PC-3 (cell line): ENCODE measurements around the gene ASH1L. TPM values are rescaled to one million over a fixed set of nuclear protein-coding genes. Genes with fewer than 3 reads are reported as not detected.

ENCODE experiments used
- ATAC-seq: fragments of 200-7000 bp; cut with Tn5 transposase; 2 replicates; pipeline ENCODE4 v1.9.1; 2020; ENCODE audit warnings: mild to moderate bottlenecking, moderate library complexity
- BruUV-seq: library from RNA; stranded (reverse); fragments of 400-500 nt; replicated peaks from 2 replicates; lab custom pipeline; 2021; lab: Mats Ljungman, UMichigan
- CTCF ChIA-PET: fragments of 300-600 bp; sonication (Branson Sonifier 250); formaldehyde crosslinking; loops from one replicate; lab custom pipeline; 2022; ENCODE audit warnings: antibody characterized with exemption; lab: Charles Lee
- POLR2A ChIA-PET: fragments of 300-600 bp; sonication (Branson Sonifier 250); formaldehyde crosslinking; loops from one replicate; lab custom pipeline; 2022; ENCODE audit warnings: antibody characterized with exemption; ENCODE audit not compliant: unreplicated experiment; lab: Charles Lee
- DNase-seq: peaks from one replicate; pipeline ENCODE4 v3.0.0-alpha.2; 2015
- H2AFZ ChIP-seq: fragments of 300-600 bp; sonication (generic); 2 replicates; pipeline ENCODE4 v1.6.0; 2016; ENCODE audit warnings: antibody characterized with exemption, low read length
- H3F3A ChIP-seq: fragments of 300-600 bp; sonication (generic); one replicate; pipeline ENCODE4 v1.6.0; 2017; ENCODE audit warnings: antibody characterized with exemption, low read length, control low read depth, mild to moderate bottlenecking; ENCODE audit not compliant: unreplicated experiment
- H3K27ac ChIP-seq: fragments of 300-600 bp; sonication (generic); 2 replicates; pipeline ENCODE4 v1.5.1; 2016; ENCODE audit warnings: mild to moderate bottlenecking, low read length
- H3K27me3 ChIP-seq: fragments of 300-600 bp; sonication (generic); 2 replicates; pipeline ENCODE4 v1.6.1; 2016; ENCODE audit warnings: low read length, mixed read lengths
- H3K36me3 ChIP-seq: fragments of 300-600 bp; sonication (generic); 2 replicates; pipeline ENCODE4 v1.6.1; 2016; ENCODE audit warnings: low read depth, mixed run types, low read length, mixed read lengths
- H3K4me1 ChIP-seq: fragments of 300-600 bp; sonication (generic); 2 replicates; pipeline ENCODE4 v1.5.1; 2016; ENCODE audit warnings: low read length; ENCODE audit not compliant: insufficient read depth
- H3K4me2 ChIP-seq: fragments of 300-600 bp; sonication (generic); 2 replicates; pipeline ENCODE4 v1.6.0; 2016; ENCODE audit warnings: low read length
- H3K4me3 ChIP-seq: fragments of 300-600 bp; sonication (generic); 2 replicates; pipeline ENCODE4 v1.5.1; 2016; ENCODE audit warnings: mild to moderate bottlenecking, low read length, mixed read lengths
- H3K79me2 ChIP-seq: fragments of 300-600 bp; sonication (generic); 2 replicates; pipeline ENCODE4 v1.6.1; 2017; ENCODE audit warnings: low read length, mixed read lengths
- H3K9ac ChIP-seq: fragments of 300-600 bp; sonication (generic); 2 replicates; pipeline ENCODE4 v1.6.0; 2016; ENCODE audit warnings: mild to moderate bottlenecking, low read length
- H3K9me2 ChIP-seq: fragments of 300-600 bp; sonication (generic); replicated peaks from 2 replicates; pipeline ENCODE4 v1.6.1; 2016; ENCODE audit warnings: mixed run types, low read length, mixed read lengths
- H3K9me3 ChIP-seq: fragments of 300-600 bp; sonication (generic); 2 replicates; pipeline ENCODE4 v1.6.1; 2016; ENCODE audit warnings: low read length, mixed read lengths
- H4K20me1 ChIP-seq: fragments of 300-600 bp; sonication (generic); 2 replicates; pipeline ENCODE4 v1.6.1; 2016; ENCODE audit warnings: low read length, mixed read lengths
- CTCF ChIP-seq: fragments of 300-600 bp; sonication (generic); conservative IDR thresholded peaks from 2 replicates; pipeline ENCODE4 v1.5.1; 2017; ENCODE audit warnings: antibody characterized with exemption, low read depth, mild to moderate bottlenecking, low read length
- EZH2 ChIP-seq: fragments of 300-600 bp; sonication (generic); IDR thresholded peaks from one replicate; pipeline ENCODE4 v1.6.1; 2017; ENCODE audit warnings: antibody characterized with exemption, mild to moderate bottlenecking, low read length; ENCODE audit not compliant: unreplicated experiment
- EZH2phosphoT487 ChIP-seq: fragments of 300-600 bp; sonication (generic); IDR thresholded peaks from 2 replicates; pipeline ENCODE4 v1.6.1; 2018; ENCODE audit warnings: mild to moderate bottlenecking, antibody characterized with exemption, low read length, borderline replicate concordance
- intact Hi-C: fragments of 100-400 bp; cut with micrococcal nuclease; formaldehyde crosslinking; loops from 2 replicates; pipeline ENCODE4 v1.9.0; 2023
- total RNA-seq: library from RNA; depleted of rRNA; stranded (reverse); fragments of >200 nt; gene quantifications from 2 replicates; pipeline ENCODE4 v1.2.3, GENCODE V29; 2014

The ASH1L gene
- total RNA-seq, 1 experiment from 2014 or later: 27.6 TPM

GRCh38 chr1:155300553-155301329 is 261.9 kb downstream of the ASH1L start:
- H2AFZ ChIP-seq: no peak overlapping the region
- no peaks in the 10 kb centered on the region for H3K79me2 ChIP-seq
- H3K9ac ChIP-seq: no peak overlapping the region
- ChIA-PET POLR2A (no interaction called here), CTCF (interaction anchor here (0.6 kb wide), 1 partner anchor 177 kb away, joined by 3 read pairs; no protein-coding TSS in a partner anchor)
- H3K27me3 ChIP-seq: no peaks in the 10 kb centered on the region
- DNase-seq (no peak), ATAC-seq (no peak)
- no peaks in the 10 kb centered on the region for H4K20me1 ChIP-seq
- H3K4me3 ChIP-seq: no peak overlapping the region
- peaks cover under 1% of the 10 kb centered on the region; the same call in 1 of the 2 replicates for H3K4me1 ChIP-seq
- intact Hi-C loops: no loop called here
- TF ChIP-seq EZH2 (no peak), CTCF (no peak), EZH2phosphoT487 (no peak)
- no peak overlapping the region for H3K4me2 ChIP-seq
- H3K27ac ChIP-seq: no peak overlapping the region
- H3F3A ChIP-seq: no peaks in the 10 kb centered on the region
- H3K9me2 ChIP-seq: no peaks in the 10 kb centered on the region
- H3K9me3 ChIP-seq: no peaks in the 10 kb centered on the region
- no peaks in the 10 kb centered on the region for H3K36me3 ChIP-seq
- no TSS peak for BruUV-seq

- H4K20me1 ChIP-seq: no peaks in the 10 kb centered on the region
- TF ChIP-seq EZH2: no peak
- no peaks in the 10 kb centered on the region for H3K9me3 ChIP-seq
- H3F3A ChIP-seq: no peaks in the 10 kb centered on the region
- DNase-seq: no peak
- no peak overlapping the region for H2AFZ ChIP-seq
- intact Hi-C loops: no loop called here
- no peaks in the 10 kb centered on the region for H3K4me1 ChIP-seq
- no peak for ATAC-seq
- H3K4me3 ChIP-seq: no peak overlapping the region
- no peaks in the 10 kb centered on the region for H3K36me3 ChIP-seq
- no peak overlapping the region for H3K27ac ChIP-seq
- ChIA-PET POLR2A (no interaction called here), CTCF (interaction anchor here (0.5 to 0.6 kb wide), 2 partner anchors 56 to 177 kb away, joined by 3 read pairs; no protein-coding TSS in a partner anchor)
- no peaks in the 10 kb centered on the region for H3K9me2 ChIP-seq
- no peak overlapping the region for H3K9ac ChIP-seq
- H3K79me2 ChIP-seq: no peaks in the 10 kb centered on the region
- no peaks in the 10 kb centered on the region for H3K27me3 ChIP-seq
- H3K4me2 ChIP-seq: no peak overlapping the region
- BruUV-seq: no TSS peak
These were observed 262.6 kb downstream of the ASH1L start for GRCh38 chr1:155300024-155300423.

GRCh38 chr1:155297384-155297783 is 265.2 kb downstream of the ASH1L start:
- H3K36me3 ChIP-seq: no peaks in the 10 kb centered on the region
- no peaks in the 10 kb centered on the region for H3F3A ChIP-seq
- intact Hi-C loops: no loop called here
- BruUV-seq: no TSS peak
- no peaks in the 10 kb centered on the region for H3K9me3 ChIP-seq
- DNase-seq: no peak
- TF ChIP-seq EZH2: no peak
- no peak for TF ChIP-seq CTCF
- TF ChIP-seq EZH2phosphoT487: no peak
- no peaks in the 10 kb centered on the region for H4K20me1 ChIP-seq
- ChIA-PET CTCF (no interaction called here), POLR2A (no interaction called here)
- no peak overlapping the region for H3K27ac ChIP-seq
- no peak for ATAC-seq
- no peak overlapping the region for H3K9ac ChIP-seq
- no peaks in the 10 kb centered on the region for H3K9me2 ChIP-seq
- H3K4me1 ChIP-seq: no peaks in the 10 kb centered on the region
- H3K79me2 ChIP-seq: no peaks in the 10 kb centered on the region
- no peak overlapping the region for H2AFZ ChIP-seq
- H3K4me3 ChIP-seq: no peak overlapping the region
- no peaks in the 10 kb centered on the region for H3K27me3 ChIP-seq
- H3K4me2 ChIP-seq: no peak overlapping the region
